Esophagus squamous epithelium (tissue), 4 donors: ENCODE data around the gene MTIF2.

ENCODE experiments used
- CTCF ChIP-seq, 6 experiments: fragments of 450-650 bp in 4 of 6; fragments of 200-600 bp in 2 of 6; sonication (generic) in 2 of 6; IDR thresholded peaks; one replicate each; pipeline ENCODE4 v1.5.1; 2016 to 2019; ENCODE audit warnings: antibody characterized with exemption in 6 of 6, mild to moderate bottlenecking in 4 of 6, moderate library complexity in 4 of 6
- POLR2A ChIP-seq, 4 donors: fragments of 450-650 bp; IDR thresholded peaks; one replicate each; pipeline ENCODE4 v1.6.1; 2017; ENCODE audit warnings: antibody characterized with exemption in 4 of 4, mild to moderate bottlenecking in 4 of 4, moderate library complexity in 3 of 4

DNA sequence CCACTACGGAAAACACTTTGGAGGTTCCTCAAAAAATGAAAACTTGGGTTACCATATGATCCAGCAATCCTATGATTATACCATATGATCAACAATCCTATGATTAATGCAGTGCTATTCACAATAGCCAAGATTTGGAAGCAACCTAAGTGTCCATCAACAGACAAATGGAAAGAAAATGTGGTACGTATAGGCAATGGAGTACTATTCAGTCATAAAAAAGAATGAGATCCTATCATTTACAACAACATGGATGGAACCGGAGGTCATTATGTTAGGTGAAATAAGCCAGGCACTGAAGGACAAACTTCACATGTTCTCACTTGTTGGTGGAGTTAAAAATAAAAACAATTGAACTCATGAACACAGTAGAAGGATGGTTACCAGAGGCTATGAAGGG is 64.5 kb downstream of the MTIF2 start:
- TF ChIP-seq CTCF (IDR thresholded peaks at IDR 0.05) = no peak
- TF ChIP-seq POLR2A (IDR thresholded peaks at IDR 0.05) = no peak
